IMR-90 (cell line): Measurements from ENCODE around the gene PRELID3B. TPM values are rescaled to one million over a fixed set of nuclear protein-coding genes. Genes with fewer than 3 reads are reported as not detected.

Source experiments
- ATAC-seq: fragments of 200-7000 bp; cut with Tn5 transposase; 2 replicates; pipeline ENCODE4 v1.9.1; 2020; ENCODE audit warnings: low read depth, mild to moderate bottlenecking, moderate library complexity
- BruUV-seq: library from RNA; stranded (reverse); fragments of 400-500 nt; replicated peaks from 2 replicates; lab custom pipeline; 2021; lab: Mats Ljungman, UMichigan
- CTCF ChIA-PET: fragments of 300-600 bp; formaldehyde crosslinking; extraction: SDS; loops from one replicate; lab custom pipeline; 2021; ENCODE audit warnings: antibody characterized with exemption; lab: Yijun Ruan, JAX
- POLR2A ChIA-PET: fragments of 300-600 bp; sonication (Branson Sonifier 250); formaldehyde crosslinking; loops from one replicate; lab custom pipeline; 2022; ENCODE audit warnings: antibody characterized with exemption; ENCODE audit not compliant: unreplicated experiment; lab: Charles Lee
- DNase-seq: peaks from one replicate; pipeline ENCODE4 v3.0.0; 2013
- H2AFZ ChIP-seq: replicated peaks from 2 replicates; pipeline ENCODE3; 2013; ENCODE audit warnings: low read length, mild to moderate bottlenecking; ENCODE audit not compliant: poor library complexity
- H2AK5ac ChIP-seq: 2 replicates; pipeline ENCODE4 v1.6.1; 2013; ENCODE audit warnings: low read depth, low read length, inconsistent platforms
- H2AK9ac ChIP-seq: replicated peaks from 2 replicates; pipeline ENCODE3; 2013; ENCODE audit warnings: mild to moderate bottlenecking, low read depth, low read length, moderate library complexity; ENCODE audit not compliant: poor library complexity
- H2BK120ac ChIP-seq: 2 replicates; pipeline ENCODE4 v1.6.1; 2013; ENCODE audit warnings: low read depth, low read length, inconsistent platforms
- H2BK15ac ChIP-seq: 3 replicates; pipeline ENCODE4 v1.6.1; 2013; ENCODE audit warnings: low read depth, low read length, inconsistent platforms
- H2BK20ac ChIP-seq: 2 replicates; pipeline ENCODE4 v1.6.1; 2013; ENCODE audit warnings: low read depth, mild to moderate bottlenecking, inconsistent platforms, low read length, moderate library complexity
- H2BK5ac ChIP-seq: 2 replicates; pipeline ENCODE4 v1.6.1; 2013; ENCODE audit warnings: mild to moderate bottlenecking, low read depth, low read length, inconsistent platforms; ENCODE audit not compliant: poor library complexity, severe bottlenecking
- H3K14ac ChIP-seq: replicated peaks from 2 replicates; pipeline ENCODE4 v1.6.1; 2013; ENCODE audit warnings: low read depth, low read length, inconsistent platforms
- H3K18ac ChIP-seq: 2 replicates; pipeline ENCODE4 v1.6.1; 2013; ENCODE audit warnings: low read depth, low read length, control low read depth
- H3K23ac ChIP-seq: 2 replicates; pipeline ENCODE4 v1.6.1; 2013; ENCODE audit warnings: low read depth, low read length, inconsistent platforms
- H3K27ac ChIP-seq: 2 replicates; pipeline ENCODE4 v1.5.1; 2013; ENCODE audit warnings: mild to moderate bottlenecking, control low read depth, low read length; ENCODE audit not compliant: insufficient read depth
- H3K27me3 ChIP-seq: 2 replicates; pipeline ENCODE4 v1.6.1; 2013; ENCODE audit warnings: low read length; ENCODE audit not compliant: control insufficient read depth, insufficient read depth
- H3K36me3 ChIP-seq: 2 replicates; pipeline ENCODE4 v1.6.1; 2013; ENCODE audit warnings: low read length, mixed read lengths; ENCODE audit not compliant: control insufficient read depth, insufficient read depth
- H3K4ac ChIP-seq: 2 replicates; pipeline ENCODE4 v1.6.1; 2013; ENCODE audit warnings: low read depth, low read length, inconsistent platforms
- H3K4me1 ChIP-seq: 2 replicates; pipeline ENCODE4 v1.6.1; 2013; ENCODE audit warnings: low read length, mixed read lengths; ENCODE audit not compliant: control insufficient read depth, insufficient read depth
- H3K4me2 ChIP-seq: 2 replicates; pipeline ENCODE4 v1.6.1; 2013; ENCODE audit warnings: low read depth, mild to moderate bottlenecking, control low read depth, low read length, moderate library complexity
- H3K4me3 ChIP-seq: 2 replicates; pipeline ENCODE4 v1.5.1; 2013; ENCODE audit warnings: low read depth, mild to moderate bottlenecking, control low read depth, low read length, moderate library complexity; ENCODE audit not compliant: insufficient read depth
- H3K56ac ChIP-seq: 2 replicates; pipeline ENCODE4 v1.6.1; 2013; ENCODE audit warnings: low read length, inconsistent platforms; ENCODE audit not compliant: insufficient read depth; ENCODE audit errors: extremely low read depth
- H3K79me1 ChIP-seq, 2 experiments: 2 replicates each; pipeline ENCODE4 v1.6.1; 2013; ENCODE audit warnings: low read length in 2 of 2, inconsistent platforms in 1 of 2, low read depth in 1 of 2
- H3K9ac ChIP-seq: 2 replicates; pipeline ENCODE4 v1.6.1; 2013; ENCODE audit warnings: low read depth, low read length, control low read depth
- H3K9me1 ChIP-seq: 2 replicates; pipeline ENCODE4 v1.6.1; 2013; ENCODE audit warnings: low read length, inconsistent platforms; ENCODE audit not compliant: insufficient read depth
- H3K9me3 ChIP-seq: 2 replicates; pipeline ENCODE4 v1.6.1; 2013; ENCODE audit warnings: low read length; ENCODE audit not compliant: control insufficient read depth, insufficient read depth
- H4K20me1 ChIP-seq: 2 replicates; pipeline ENCODE4 v1.6.1; 2013; ENCODE audit warnings: low read length, inconsistent platforms; ENCODE audit not compliant: insufficient read depth
- H4K5ac ChIP-seq: 2 replicates; pipeline ENCODE4 v1.6.1; 2013; ENCODE audit warnings: mild to moderate bottlenecking, low read depth, low read length, control low read depth
- H4K8ac ChIP-seq, 2 experiments: 2 replicates each; pipeline ENCODE4 v1.6.1; 2013; ENCODE audit warnings: low read depth in 2 of 2, low read length in 2 of 2, control low read depth in 1 of 2, inconsistent platforms in 1 of 2
- H4K91ac ChIP-seq: 2 replicates; pipeline ENCODE4 v1.6.1; 2013; ENCODE audit warnings: low read depth, low read length, inconsistent platforms; ENCODE audit not compliant: insufficient read depth
- BHLHE40 ChIP-seq: fragments of 150-350 bp; IDR thresholded peaks from 2 replicates; pipeline ENCODE4 v1.6.1; 2016; ENCODE audit warnings: mild to moderate bottlenecking, low read depth, low read length
- CEBPB ChIP-seq: IDR thresholded peaks from 2 replicates; pipeline ENCODE4 v1.6.1; 2012; ENCODE audit warnings: low read depth, low read length, improper control_type of control experiment
- CHD1 ChIP-seq: IDR thresholded peaks from 2 replicates; pipeline ENCODE4 v1.6.1; 2012; ENCODE audit warnings: low read depth, low read length, improper control_type of control experiment
- FOS ChIP-seq: fragments of 150-350 bp; IDR thresholded peaks from 2 replicates; pipeline ENCODE4 v1.6.1; 2016; ENCODE audit warnings: low read depth, low read length
- MAFK ChIP-seq: IDR thresholded peaks from 2 replicates; pipeline ENCODE4 v1.6.1; 2012; ENCODE audit warnings: low read depth, low read length, improper control_type of control experiment
- MAZ ChIP-seq: IDR thresholded peaks from 2 replicates; pipeline ENCODE4 v1.6.1; 2012; ENCODE audit warnings: low read depth, mild to moderate bottlenecking, low read length, improper control_type of control experiment, moderate library complexity, borderline replicate concordance
- MXI1 ChIP-seq: IDR thresholded peaks from 2 replicates; pipeline ENCODE4 v1.6.1; 2012; ENCODE audit warnings: low read depth, mild to moderate bottlenecking, low read length, moderate library complexity, borderline replicate concordance
- NFE2L2 ChIP-seq: fragments of 150-350 bp; IDR thresholded peaks from 2 replicates; pipeline ENCODE4 v1.6.1; 2016; ENCODE audit warnings: low read depth, mild to moderate bottlenecking, low read length
- POLR2A ChIP-seq: IDR thresholded peaks from 2 replicates; pipeline ENCODE4 v1.6.1; 2012; ENCODE audit warnings: mild to moderate bottlenecking, low read depth, low read length
- RAD21 ChIP-seq: IDR thresholded peaks from 2 replicates; pipeline ENCODE4 v1.6.1; 2012; ENCODE audit warnings: low read length, improper control_type of control experiment
- RFX5 ChIP-seq: IDR thresholded peaks from 2 replicates; pipeline ENCODE4 v1.8.0; 2012; ENCODE audit warnings: low read depth, mild to moderate bottlenecking, low read length, moderate library complexity
- SMC3 ChIP-seq: fragments of 150-350 bp; IDR thresholded peaks from 2 replicates; pipeline ENCODE4 v1.6.1; 2016; ENCODE audit warnings: low read depth, mild to moderate bottlenecking, antibody characterized with exemption, low read length, moderate library complexity
- WGBS, 2 experiments: methylation state at CpG; one replicate each; pipeline versions ENCODE4 v1.1.5 to v1.1.7; 2013; ENCODE audit warnings: missing lambda C conversion rate in 2 of 2; ENCODE audit not compliant: insufficient read length in 1 of 2; ENCODE audit errors: extremely low coverage in 2 of 2; 5-methylcytosine and 5-hydroxymethylcytosine counted together
- dilution Hi-C: fragments of 300-500 bp; cut with HindIII; formaldehyde crosslinking; loops from one replicate; pipeline ENCODE4 v1.14.3; 2018; ENCODE audit warnings: low sequenced_read_pairs; ENCODE audit not compliant: unreplicated experiment
- in situ Hi-C: fragments of 300-500 bp; cut with MboI; formaldehyde crosslinking; loops from 3 replicates; pipeline ENCODE4 v1.14.3; 2019; ENCODE audit warnings: low sequenced_read_pairs, inconsistent platforms, mixed read lengths
- intact Hi-C: fragments of 100-400 bp; cut with micrococcal nuclease; formaldehyde crosslinking; loops from 2 replicates; pipeline ENCODE4 v1.10.0; 2022
- polyA plus RNA-seq, 3 experiments: library from polyadenylated mRNA; depleted of rRNA; stranded (reverse); fragments of >200 nt; gene quantifications; 2 replicates each; pipeline ENCODE4 v1.2.3, GENCODE V29; 2012; ENCODE audit warnings: low replicate concordance in 1 of 3
- total RNA-seq: library from RNA; depleted of rRNA; stranded (reverse); fragments of >200 nt; gene quantifications from 2 replicates; pipeline ENCODE4 v1.2.3, GENCODE V29; 2012
- TF ChIP-seq, protein P1 (sequence below): conservative IDR thresholded peaks from 2 replicates; pipeline ENCODE4 v1.5.1; 2012; ENCODE audit warnings: mild to moderate bottlenecking, low read depth, low read length, improper control_type of control experiment
- TF ChIP-seq, protein P2 (sequence below): fragments of 150-350 bp; IDR thresholded peaks from 2 replicates; pipeline ENCODE4 v1.6.1; 2017; ENCODE audit warnings: mild to moderate bottlenecking, antibody characterized with exemption, low read length, low read depth

Gene PRELID3B
- total and polyA plus RNA-seq, 2 of the 4 experiments (the other 2 are of a cell fraction) = 24.8 to 41.9 TPM

GRCh38 chr20:59010995-59011873 lies 31.4 kb downstream of the PRELID3B start:
- no peak for TF ChIP-seq POLR2A
- TF ChIP-seq, protein P1, sequence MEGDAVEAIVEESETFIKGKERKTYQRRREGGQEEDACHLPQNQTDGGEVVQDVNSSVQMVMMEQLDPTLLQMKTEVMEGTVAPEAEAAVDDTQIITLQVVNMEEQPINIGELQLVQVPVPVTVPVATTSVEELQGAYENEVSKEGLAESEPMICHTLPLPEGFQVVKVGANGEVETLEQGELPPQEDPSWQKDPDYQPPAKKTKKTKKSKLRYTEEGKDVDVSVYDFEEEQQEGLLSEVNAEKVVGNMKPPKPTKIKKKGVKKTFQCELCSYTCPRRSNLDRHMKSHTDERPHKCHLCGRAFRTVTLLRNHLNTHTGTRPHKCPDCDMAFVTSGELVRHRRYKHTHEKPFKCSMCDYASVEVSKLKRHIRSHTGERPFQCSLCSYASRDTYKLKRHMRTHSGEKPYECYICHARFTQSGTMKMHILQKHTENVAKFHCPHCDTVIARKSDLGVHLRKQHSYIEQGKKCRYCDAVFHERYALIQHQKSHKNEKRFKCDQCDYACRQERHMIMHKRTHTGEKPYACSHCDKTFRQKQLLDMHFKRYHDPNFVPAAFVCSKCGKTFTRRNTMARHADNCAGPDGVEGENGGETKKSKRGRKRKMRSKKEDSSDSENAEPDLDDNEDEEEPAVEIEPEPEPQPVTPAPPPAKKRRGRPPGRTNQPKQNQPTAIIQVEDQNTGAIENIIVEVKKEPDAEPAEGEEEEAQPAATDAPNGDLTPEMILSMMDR = no peak
- no peak for TF ChIP-seq CEBPB
- TF ChIP-seq NFE2L2 = no peak
- no peak for TF ChIP-seq RAD21
- TF ChIP-seq, protein P2, sequence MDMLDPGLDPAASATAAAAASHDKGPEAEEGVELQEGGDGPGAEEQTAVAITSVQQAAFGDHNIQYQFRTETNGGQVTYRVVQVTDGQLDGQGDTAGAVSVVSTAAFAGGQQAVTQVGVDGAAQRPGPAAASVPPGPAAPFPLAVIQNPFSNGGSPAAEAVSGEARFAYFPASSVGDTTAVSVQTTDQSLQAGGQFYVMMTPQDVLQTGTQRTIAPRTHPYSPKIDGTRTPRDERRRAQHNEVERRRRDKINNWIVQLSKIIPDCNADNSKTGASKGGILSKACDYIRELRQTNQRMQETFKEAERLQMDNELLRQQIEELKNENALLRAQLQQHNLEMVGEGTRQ = no peak
- TF ChIP-seq FOS = no peak
- no peak for TF ChIP-seq MXI1
- no peak for TF ChIP-seq SMC3
- no peak for TF ChIP-seq RFX5
- TF ChIP-seq CHD1 = no peak
- no peak for TF ChIP-seq MAFK
- no peak for TF ChIP-seq BHLHE40
- TF ChIP-seq MAZ = no peak
- H3K56ac ChIP-seq = no peak overlapping the region
- no peak overlapping the region for H3K4me2 ChIP-seq
- peak overlapping the region; percentile 53 for H3K14ac ChIP-seq
- no peaks in the 10 kb centered on the region for H3K36me3 ChIP-seq
- H3K4me3 ChIP-seq = no peak overlapping the region
- H2AK9ac ChIP-seq = peak overlapping the region; percentile 18
- peak overlapping the region; percentile 81; the same call in 1 of the 2 replicates for H4K5ac ChIP-seq
- H3K4me1 ChIP-seq = peaks cover 20% of the 10 kb centered on the region
- H2AFZ ChIP-seq = peak overlapping the region; percentile 67
- peaks cover 17% of the 10 kb centered on the region for H3K9me1 ChIP-seq
- peak overlapping the region; percentile 77 for H2BK5ac ChIP-seq
- DNase-seq = peak; percentile 71
- no peaks in the 10 kb centered on the region for H3K9me3 ChIP-seq
- H2BK120ac ChIP-seq = peak overlapping the region; percentile 89
- peak overlapping the region; percentile 77; the same call in 1 of the 2 replicates for H3K23ac ChIP-seq
- ATAC-seq = no peak
- H3K4ac ChIP-seq = peak overlapping the region; percentile 88
- intact Hi-C loops (no loop called here), in situ Hi-C loops (no loop called here), dilution Hi-C loops (no loop called here)
- H4K91ac ChIP-seq = peak overlapping the region; percentile 80
- no peaks in the 10 kb centered on the region for H3K27me3 ChIP-seq
- peak overlapping the region; percentile 4; the same call in 1 of the 2 replicates for H2BK20ac ChIP-seq
- H4K8ac ChIP-seq = peak overlapping the region; percentile 52 to 91; a peak in 1 of 4 replicates
- H2AK5ac ChIP-seq = peak overlapping the region; percentile 72; the same call in 1 of the 2 replicates
- no peak overlapping the region for H3K9ac ChIP-seq
- H3K27ac ChIP-seq = 0 out of 2 replicates have a peak overlapping the region, but pooled peaks have one; percentile 32
- peaks cover 4 to 6% of the 10 kb centered on the region in 2 experiments; a peak in 2 of 4 replicates for H3K79me1 ChIP-seq
- H3K18ac ChIP-seq = peak overlapping the region; percentile 66; the same call in 1 of the 2 replicates
- H4K20me1 ChIP-seq = no peaks in the 10 kb centered on the region
- no TSS peak for BruUV-seq
- no peak overlapping the region; the same call in 2 of the 3 replicates for H2BK15ac ChIP-seq
- WGBS, 2 experiments = 63% methylated on average over 3 of the region's 17 CpGs; no CpG with 5 or more reads in 1 of the 2 experiments
- POLR2A ChIA-PET = no interaction called here
- CTCF ChIA-PET = no interaction called here
